OCI-LY1 (cell line): Measurements from ENCODE around the gene C11orf98.

Experiments used
- EZH2 ChIP-seq: fragments of 200-600 bp; sonication (generic), shearing (Covaris generic); IDR thresholded peaks from 2 replicates; pipeline ENCODE4 v1.8.0; 2017; ENCODE audit warnings: borderline replicate concordance, mixed run types, mild to moderate bottlenecking, antibody characterized with exemption, low read length, moderate library complexity, mixed read lengths
- TF ChIP-seq, protein P1 (sequence below): fragments of 200-600 bp; sonication (generic), shearing (Covaris generic); IDR thresholded peaks from 2 replicates; pipeline ENCODE4 v1.5.1; 2017; ENCODE audit warnings: mild to moderate bottlenecking, antibody characterized with exemption, low read length, moderate library complexity, mixed read lengths

DNA sequence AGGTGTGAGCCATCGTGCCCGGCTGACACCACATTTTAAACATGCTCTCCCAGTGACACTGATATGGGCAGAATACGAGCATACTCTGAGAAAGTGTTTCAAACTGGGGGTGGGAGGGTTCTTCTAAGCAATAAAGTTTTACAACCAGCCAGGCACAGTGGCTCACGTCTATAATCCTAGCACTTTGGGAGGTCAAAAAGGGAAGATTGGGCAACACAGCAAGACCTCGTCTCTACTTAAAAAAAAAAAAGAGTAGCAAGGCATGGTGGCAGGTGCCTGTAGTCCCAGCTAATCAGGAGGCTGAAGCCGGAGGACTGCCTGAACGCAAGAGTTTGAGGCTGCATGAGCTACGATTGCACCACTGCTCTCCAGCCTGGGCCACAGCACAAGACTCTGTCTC lies 20.8 kb downstream of the C11orf98 start:
- TF ChIP-seq, protein P1, sequence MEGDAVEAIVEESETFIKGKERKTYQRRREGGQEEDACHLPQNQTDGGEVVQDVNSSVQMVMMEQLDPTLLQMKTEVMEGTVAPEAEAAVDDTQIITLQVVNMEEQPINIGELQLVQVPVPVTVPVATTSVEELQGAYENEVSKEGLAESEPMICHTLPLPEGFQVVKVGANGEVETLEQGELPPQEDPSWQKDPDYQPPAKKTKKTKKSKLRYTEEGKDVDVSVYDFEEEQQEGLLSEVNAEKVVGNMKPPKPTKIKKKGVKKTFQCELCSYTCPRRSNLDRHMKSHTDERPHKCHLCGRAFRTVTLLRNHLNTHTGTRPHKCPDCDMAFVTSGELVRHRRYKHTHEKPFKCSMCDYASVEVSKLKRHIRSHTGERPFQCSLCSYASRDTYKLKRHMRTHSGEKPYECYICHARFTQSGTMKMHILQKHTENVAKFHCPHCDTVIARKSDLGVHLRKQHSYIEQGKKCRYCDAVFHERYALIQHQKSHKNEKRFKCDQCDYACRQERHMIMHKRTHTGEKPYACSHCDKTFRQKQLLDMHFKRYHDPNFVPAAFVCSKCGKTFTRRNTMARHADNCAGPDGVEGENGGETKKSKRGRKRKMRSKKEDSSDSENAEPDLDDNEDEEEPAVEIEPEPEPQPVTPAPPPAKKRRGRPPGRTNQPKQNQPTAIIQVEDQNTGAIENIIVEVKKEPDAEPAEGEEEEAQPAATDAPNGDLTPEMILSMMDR: no peak
- no peak for TF ChIP-seq EZH2
